Astrocyte of the spinal cord (primary cell): ENCODE measurements around the gene S100Z.

Experiments
- DNase-seq: peaks from one replicate; pipeline ENCODE4 v3.0.0; 2011; ENCODE audit warnings: low read depth, low spot score
- H3K4me3 ChIP-seq: 2 replicates; pipeline ENCODE4 v1.5.1; 2011; ENCODE audit warnings: low read depth, mild to moderate bottlenecking, low read length, moderate library complexity
- in situ Hi-C: cut with HindIII; loops from 2 replicates; pipeline ENCODE4 v1.10.0; 2017; ENCODE audit warnings: low sequenced_read_pairs
- TF ChIP-seq, protein P1 (sequence below): IDR thresholded peaks from 2 replicates; pipeline ENCODE4 v1.5.1; 2012; ENCODE audit warnings: low read depth, mild to moderate bottlenecking, low read length, inconsistent platforms

The S100Z gene

DNA sequence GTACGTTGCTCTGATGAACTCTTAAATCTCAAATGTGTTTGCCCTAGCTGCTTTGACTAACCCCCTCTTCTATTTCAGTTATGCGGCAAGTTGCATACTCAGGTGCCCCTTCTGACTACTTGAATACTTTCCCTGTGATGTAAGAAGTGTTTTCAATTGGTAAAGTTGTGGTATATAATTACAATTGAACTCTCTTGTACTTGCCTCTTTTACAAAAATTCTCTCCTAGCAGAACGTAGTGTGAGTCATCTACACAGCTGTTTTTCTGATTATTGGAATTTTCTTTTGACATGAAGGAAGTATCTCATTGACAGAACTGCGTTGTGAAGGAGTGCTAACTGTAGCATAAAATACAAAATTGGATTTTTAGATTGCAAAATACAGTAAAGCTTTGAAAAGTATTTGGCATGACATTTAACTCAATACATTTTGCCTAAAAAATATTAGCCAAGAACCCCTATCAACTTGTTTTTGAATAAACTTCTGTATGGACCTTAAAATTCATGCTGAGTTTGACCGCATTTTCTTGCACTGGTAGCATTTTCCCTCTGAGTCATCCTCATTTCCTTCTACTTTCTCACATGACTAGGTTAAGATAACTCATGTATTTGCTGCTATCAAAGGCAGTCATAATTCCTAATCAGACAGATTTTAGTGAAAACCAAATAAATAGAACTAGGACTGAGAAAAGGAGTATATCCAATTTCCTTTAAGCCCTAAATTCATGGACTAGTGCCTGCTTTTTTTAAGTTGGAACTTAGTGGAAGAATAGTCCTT, 109.4 kb downstream of the S100Z start:
- H3K4me3 ChIP-seq = no peak overlapping the region
- in situ Hi-C loops = no loop called here
- peak; percentile 91 for DNase-seq
- TF ChIP-seq, protein P1, sequence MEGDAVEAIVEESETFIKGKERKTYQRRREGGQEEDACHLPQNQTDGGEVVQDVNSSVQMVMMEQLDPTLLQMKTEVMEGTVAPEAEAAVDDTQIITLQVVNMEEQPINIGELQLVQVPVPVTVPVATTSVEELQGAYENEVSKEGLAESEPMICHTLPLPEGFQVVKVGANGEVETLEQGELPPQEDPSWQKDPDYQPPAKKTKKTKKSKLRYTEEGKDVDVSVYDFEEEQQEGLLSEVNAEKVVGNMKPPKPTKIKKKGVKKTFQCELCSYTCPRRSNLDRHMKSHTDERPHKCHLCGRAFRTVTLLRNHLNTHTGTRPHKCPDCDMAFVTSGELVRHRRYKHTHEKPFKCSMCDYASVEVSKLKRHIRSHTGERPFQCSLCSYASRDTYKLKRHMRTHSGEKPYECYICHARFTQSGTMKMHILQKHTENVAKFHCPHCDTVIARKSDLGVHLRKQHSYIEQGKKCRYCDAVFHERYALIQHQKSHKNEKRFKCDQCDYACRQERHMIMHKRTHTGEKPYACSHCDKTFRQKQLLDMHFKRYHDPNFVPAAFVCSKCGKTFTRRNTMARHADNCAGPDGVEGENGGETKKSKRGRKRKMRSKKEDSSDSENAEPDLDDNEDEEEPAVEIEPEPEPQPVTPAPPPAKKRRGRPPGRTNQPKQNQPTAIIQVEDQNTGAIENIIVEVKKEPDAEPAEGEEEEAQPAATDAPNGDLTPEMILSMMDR = no peak

- in situ Hi-C loops = no loop called here
- H3K4me3 ChIP-seq = no peak overlapping the region
- peak; percentile 82 for DNase-seq
- TF ChIP-seq, protein P1 = no peak
These were observed 110.3 kb downstream of the S100Z start for GRCh38 chr5:76960004-76960625.

DNA sequence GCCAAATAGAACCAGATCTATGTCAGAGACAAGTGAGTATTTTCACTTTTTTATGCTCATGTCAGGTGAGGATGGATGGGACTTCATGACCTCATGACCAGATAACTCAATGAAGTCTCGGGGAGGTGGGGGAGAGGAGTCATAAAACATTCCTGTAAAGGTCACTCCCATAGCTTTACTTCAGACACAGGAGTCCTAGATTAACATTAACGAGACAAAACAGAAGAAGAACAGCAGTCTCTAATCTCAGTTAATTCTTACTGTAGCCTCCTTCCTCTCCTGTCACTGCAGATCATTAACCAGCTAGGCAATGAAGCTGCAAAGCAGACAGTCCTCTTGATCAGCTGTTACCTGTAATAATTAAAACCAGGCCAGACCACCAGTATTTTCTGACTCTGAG, 114.2 kb downstream of the S100Z start:
- no peak overlapping the region for H3K4me3 ChIP-seq
- TF ChIP-seq, protein P1 = no peak
- no peak for DNase-seq
- in situ Hi-C loops = no loop called here
